H1 (cell line): ENCODE results near the gene SRRT. TPM values are rescaled to one million over a fixed set of nuclear protein-coding genes. Genes with fewer than 3 reads are reported as not detected.

Experiments used
- ASH2L ChIP-seq: fragments of 200-600, 300-600 bp; sonication (generic); IDR thresholded peaks from one replicate; pipeline ENCODE4 v1.7.1; 2017; ENCODE audit warnings: low read length
- ATF2 ChIP-seq: IDR thresholded peaks from 2 replicates; pipeline ENCODE4 v1.6.1; 2012; ENCODE audit warnings: low read length, inconsistent platforms
- BACH1 ChIP-seq: IDR thresholded peaks from 2 replicates; pipeline ENCODE4 v1.6.1; 2012; ENCODE audit warnings: low read length, improper control_type of control experiment
- CEBPB ChIP-seq: IDR thresholded peaks from 2 replicates; pipeline ENCODE4 v1.6.1; 2012; ENCODE audit warnings: low read depth, low read length
- CHD1 ChIP-seq: IDR thresholded peaks from 2 replicates; pipeline ENCODE4 v1.6.1; 2012; ENCODE audit warnings: low read depth, low read length, improper control_type of control experiment
- CREB1 ChIP-seq: IDR thresholded peaks from 2 replicates; pipeline ENCODE4 v1.6.1; 2012; ENCODE audit warnings: inconsistent platforms
- EZH2 ChIP-seq: fragments of 200-600 bp; sonication (generic); IDR thresholded peaks from 2 replicates; pipeline ENCODE4 v1.7.1; 2012; ENCODE audit warnings: low read depth, mild to moderate bottlenecking, moderate library complexity, low read length, inconsistent platforms; ENCODE audit not compliant: severe bottlenecking
- PHF8 ChIP-seq: fragments of 200-600 bp; sonication (generic); conservative IDR thresholded peaks from 2 replicates; pipeline ENCODE4 v1.7.1; 2012; ENCODE audit warnings: low read depth, mild to moderate bottlenecking, inconsistent platforms, low read length, moderate library complexity
- RXRA ChIP-seq: IDR thresholded peaks from 2 replicates; pipeline ENCODE4 v1.6.1; 2011; ENCODE audit warnings: low read depth, mild to moderate bottlenecking, low read length, moderate library complexity; ENCODE audit not compliant: insufficient read depth
- SIN3A ChIP-seq, 2 experiments: IDR thresholded peaks in 1 of 2; conservative IDR thresholded peaks in 1 of 2; 2 replicates each; pipeline ENCODE4 v1.6.1; 2011 to 2012; ENCODE audit warnings: low read length in 2 of 2, improper control_type of control experiment in 1 of 2, low read depth in 1 of 2, mild to moderate bottlenecking in 1 of 2
- TAF7 ChIP-seq: optimal IDR thresholded peaks from 2 replicates; pipeline ENCODE3; 2011; ENCODE audit warnings: low read depth, mild to moderate bottlenecking, inconsistent platforms, low read length, moderate library complexity, borderline replicate concordance
- TCF12 ChIP-seq: IDR thresholded peaks from 2 replicates; pipeline ENCODE4 v1.6.1; 2011; ENCODE audit warnings: low read depth, mild to moderate bottlenecking, low read length
- polyA plus RNA-seq, 7 experiments: library from polyadenylated mRNA; depleted of rRNA in 3 of 7; stranded (reverse) in 5 of 7; unstranded in 2 of 7; fragments of >200 nt in 5 of 7; fragments of 200-250 nt in 2 of 7; gene quantifications; 1 replicate in 5 of 7; 2 replicates in 1 of 7; 4 replicates in 1 of 7; pipeline versions ENCODE4 v1.2.1 to v1.2.3, GENCODE V29; 2011 to 2013; ENCODE audit warnings: missing spikeins in 2 of 7, mixed read lengths in 2 of 7
- total RNA-seq: library from RNA; stranded (reverse); fragmentation: NEBNext Ultra II Directional; extraction: Animal tissue kit (Norgen Biotek cat#: 25700); gene quantifications from 2 replicates; pipeline ENCODE4 v1.2.1, GENCODE V29; 2021

SRRT gene
- total and polyA plus RNA-seq, 2 of the 8 experiments (the other 6 are each of a cell fraction or from before 2014, with no cell fraction given) = 66.7 to 237 TPM

GRCh38 chr7:100895956-100896731 is 21.2 kb downstream of the SRRT start (continued):
- peak; percentile 58; the same call in 1 of the 2 replicates for TF ChIP-seq ATF2
- TF ChIP-seq CREB1 = peak; percentile 55
- no peak for TF ChIP-seq CHD1
- TF ChIP-seq TAF7 = no peak
- TF ChIP-seq CEBPB = no peak
- no peak for TF ChIP-seq TCF12
- peak; percentile 84 for TF ChIP-seq EZH2
- no peak for TF ChIP-seq RXRA
- TF ChIP-seq PHF8 = no peak
- TF ChIP-seq SIN3A (conservative IDR thresholded peaks at IDR 0.05 in 1 of 2, IDR thresholded peaks at IDR 0.05 in 1 of 2; ENCODE audit: low read depth in 1 of 2, low read length in 2 of 2) = no peak
- TF ChIP-seq BACH1 = peak; percentile 62
- no peak for TF ChIP-seq ASH2L
